ENCODE results near the gene ABCA1. TPM values are rescaled to one million over a fixed set of nuclear protein-coding genes. Genes with fewer than 3 reads are reported as not detected.

The ABCA1 gene
- total RNA-seq, 1 donor = 73.1 TPM

GRCh38 chr9:104778802-104779201, 149.2 kb downstream of the ABCA1 start:
- H4K20me1 ChIP-seq (ENCODE audit: insufficient read depth, low read length) = no peaks in the 10 kb centered on the region
- no peak overlapping the region for H3K4me3 ChIP-seq (ENCODE audit: insufficient read depth, low read length)
- H3K27ac ChIP-seq (ENCODE audit: low read depth, low read length) = no peak overlapping the region
- no peaks in the 10 kb centered on the region for H3K79me2 ChIP-seq (ENCODE audit: insufficient read depth, low read length)
- peaks cover 8% of the 10 kb centered on the region for H3K36me3 ChIP-seq (ENCODE audit: insufficient read depth, low read length)
- no peaks in the 10 kb centered on the region for H3K27me3 ChIP-seq (ENCODE audit: insufficient read depth, low read length)
- H2AFZ ChIP-seq (ENCODE audit: low read length) = no peak overlapping the region
- H3K4me2 ChIP-seq (ENCODE audit: insufficient read depth, low read length) = no peak overlapping the region
- H3K9me3 ChIP-seq (ENCODE audit: low read depth, low read length) = no peaks in the 10 kb centered on the region
- peaks cover 10% of the 10 kb centered on the region for H3K4me1 ChIP-seq (ENCODE audit: insufficient read depth, low read length)
- no peak for DNase-seq (ENCODE audit: insufficient read length, low spot score, missing footprints)
- no peak for TF ChIP-seq CTCF (IDR thresholded peaks at IDR 0.05; ENCODE audit: extremely low read depth, low read depth, low read length)

GRCh38 chr9:104776797-104777196, 151.2 kb downstream of the ABCA1 start:
- Histone ChIP-seq H3K27me3 (ENCODE audit: insufficient read depth, low read length) (no peaks in the 10 kb centered on the region), H3K9me3 (ENCODE audit: low read depth, low read length) (no peaks in the 10 kb centered on the region), H3K36me3 (ENCODE audit: insufficient read depth, low read length) (no peaks in the 10 kb centered on the region), H3K27ac (ENCODE audit: low read depth, low read length) (no peak overlapping the region), H3K79me2 (ENCODE audit: insufficient read depth, low read length) (no peaks in the 10 kb centered on the region), H4K20me1 (ENCODE audit: insufficient read depth, low read length) (no peaks in the 10 kb centered on the region), H2AFZ (ENCODE audit: low read length) (no peak overlapping the region), H3K4me1 (ENCODE audit: insufficient read depth, low read length) (peaks cover 19% of the 10 kb centered on the region), H3K4me2 (ENCODE audit: insufficient read depth, low read length) (no peak overlapping the region), H3K4me3 (ENCODE audit: insufficient read depth, low read length) (no peak overlapping the region)
- peak; percentile 18 for DNase-seq (ENCODE audit: insufficient read length, low spot score, missing footprints)
- no peak for TF ChIP-seq CTCF (IDR thresholded peaks at IDR 0.05; ENCODE audit: extremely low read depth, low read depth, low read length)

GRCh38 chr9:104775976-104776375, 152.0 kb downstream of the ABCA1 start:
- H3K27ac ChIP-seq (ENCODE audit: low read depth, low read length) = no peak overlapping the region
- H3K36me3 ChIP-seq (ENCODE audit: insufficient read depth, low read length) = no peaks in the 10 kb centered on the region
- H3K27me3 ChIP-seq (ENCODE audit: insufficient read depth, low read length) = no peaks in the 10 kb centered on the region
- H3K4me2 ChIP-seq (ENCODE audit: insufficient read depth, low read length) = no peak overlapping the region
- no peak overlapping the region for H3K4me3 ChIP-seq (ENCODE audit: insufficient read depth, low read length)
- no peaks in the 10 kb centered on the region for H4K20me1 ChIP-seq (ENCODE audit: insufficient read depth, low read length)
- H3K79me2 ChIP-seq (ENCODE audit: insufficient read depth, low read length) = no peaks in the 10 kb centered on the region
- DNase-seq (ENCODE audit: insufficient read length, low spot score, missing footprints) = no peak
- TF ChIP-seq CTCF (IDR thresholded peaks at IDR 0.05; ENCODE audit: extremely low read depth, low read depth, low read length) = no peak
- no peak overlapping the region for H2AFZ ChIP-seq (ENCODE audit: low read length)
- peaks cover 17% of the 10 kb centered on the region for H3K4me1 ChIP-seq (ENCODE audit: insufficient read depth, low read length)
- H3K9me3 ChIP-seq (ENCODE audit: low read depth, low read length) = no peaks in the 10 kb centered on the region

GRCh38 chr9:104775574-104775936, 152.4 kb downstream of the ABCA1 start:
- Histone ChIP-seq H2AFZ (ENCODE audit: low read length) (no peak overlapping the region), H3K27me3 (ENCODE audit: insufficient read depth, low read length) (no peaks in the 10 kb centered on the region), H4K20me1 (ENCODE audit: insufficient read depth, low read length) (no peaks in the 10 kb centered on the region), H3K9me3 (ENCODE audit: low read depth, low read length) (no peaks in the 10 kb centered on the region), H3K4me3 (ENCODE audit: insufficient read depth, low read length) (no peak overlapping the region), H3K27ac (ENCODE audit: low read depth, low read length) (no peak overlapping the region), H3K79me2 (ENCODE audit: insufficient read depth, low read length) (no peaks in the 10 kb centered on the region), H3K4me1 (ENCODE audit: insufficient read depth, low read length) (peaks cover 17% of the 10 kb centered on the region), H3K36me3 (ENCODE audit: insufficient read depth, low read length) (no peaks in the 10 kb centered on the region), H3K4me2 (ENCODE audit: insufficient read depth, low read length) (no peak overlapping the region)
- no peak for DNase-seq (ENCODE audit: insufficient read length, low spot score, missing footprints)
- no peak for TF ChIP-seq CTCF (IDR thresholded peaks at IDR 0.05; ENCODE audit: extremely low read depth, low read depth, low read length)

Data from osteoblast (primary cell).